ENCODE results near the gene UBE2H.
"Not testable (repeated sequence)": the region's sequence is repeated elsewhere in the genome, so short reads cannot be mapped to it uniquely, and the experiment has no call there.

UBE2H gene

GRCh38 chr7:129841465-129841864 is 111.3 kb downstream of the UBE2H start:
- DNase-seq: no peak

DNA sequence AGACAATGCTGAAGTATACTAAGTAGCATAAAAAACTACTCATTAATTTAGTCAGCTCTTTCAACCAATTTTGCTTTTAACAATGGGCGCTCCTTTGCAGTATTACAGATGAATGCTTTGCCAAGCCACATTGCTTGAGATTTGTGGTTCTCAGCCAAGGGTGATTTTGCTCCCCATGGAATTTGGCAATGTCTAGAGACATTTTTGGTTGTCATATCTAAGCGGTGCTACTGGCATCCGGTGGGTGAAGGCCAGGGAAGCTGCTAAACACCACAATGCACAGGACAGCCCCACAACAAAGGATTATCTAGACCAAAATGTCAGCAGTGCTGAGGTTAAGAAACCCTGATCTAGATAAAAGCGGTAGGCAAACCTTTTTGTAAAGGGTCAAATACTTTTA is 112.0 kb downstream of the UBE2H start:
- DNase-seq: no peak

DNA sequence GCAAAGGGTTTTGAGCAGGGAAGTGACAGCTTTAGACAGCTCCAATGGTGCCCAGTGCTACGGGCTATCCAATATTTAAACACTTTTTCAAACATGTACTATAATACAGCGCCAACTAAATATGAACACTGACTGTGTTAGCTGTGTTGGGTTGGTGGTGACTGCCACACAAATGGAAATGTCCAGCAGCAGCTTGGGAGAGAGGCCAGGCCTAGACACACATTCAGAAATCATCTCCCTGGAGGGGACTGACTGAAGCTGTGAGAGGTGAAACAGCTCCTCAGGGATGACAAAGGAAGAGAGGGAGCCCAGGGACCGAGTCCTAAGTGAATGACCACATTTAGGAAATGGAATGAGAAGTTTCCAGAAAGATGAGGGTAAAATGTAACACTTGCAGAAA is 115.8 kb downstream of the UBE2H start:
- no peak for DNase-seq

GRCh38 chr7:129835569-129835968 is 117.2 kb downstream of the UBE2H start:
- no peak for DNase-seq

- not testable (repeated sequence) for DNase-seq
Measured at GRCh38 chr7:129833353-129833752, 119.4 kb downstream of the UBE2H start.

GRCh38 chr7:129832701-129833227 is 120.0 kb downstream of the UBE2H start:
- DNase-seq: no peak

- no peak for DNase-seq
Measured at GRCh38 chr7:129832282-129832681, 120.5 kb downstream of the UBE2H start.

DNA sequence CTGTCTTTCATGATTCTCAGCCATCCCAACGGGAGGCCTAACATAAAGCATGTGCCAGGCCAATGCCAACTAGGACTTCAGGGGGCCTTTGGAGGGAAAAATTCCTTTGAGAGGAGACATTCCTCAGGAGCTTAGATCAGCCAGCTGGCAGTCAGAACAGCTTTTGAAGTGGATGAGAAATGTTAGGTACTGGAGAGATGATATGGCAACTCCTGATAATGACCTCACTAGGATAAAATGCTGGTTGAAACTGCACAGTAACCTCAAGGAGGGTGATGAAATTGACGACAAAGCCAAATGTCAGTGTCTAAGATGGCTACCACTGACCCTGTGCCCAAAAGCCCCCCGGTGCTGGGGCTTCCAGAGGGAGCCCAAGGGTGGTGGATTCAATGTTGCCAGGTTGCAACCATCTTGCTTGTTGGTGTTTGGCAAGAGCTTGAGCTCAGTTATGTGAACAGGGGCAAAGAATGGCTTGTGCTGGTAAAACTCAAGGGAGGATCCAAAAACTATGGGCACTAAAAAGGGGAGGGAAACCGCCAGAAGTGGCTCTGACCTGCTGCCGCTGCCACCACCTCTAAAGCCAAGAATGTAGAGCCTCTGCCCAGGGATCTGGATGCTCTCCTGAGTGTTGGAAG is 121.2 kb downstream of the UBE2H start:
- no peak for DNase-seq

DNA sequence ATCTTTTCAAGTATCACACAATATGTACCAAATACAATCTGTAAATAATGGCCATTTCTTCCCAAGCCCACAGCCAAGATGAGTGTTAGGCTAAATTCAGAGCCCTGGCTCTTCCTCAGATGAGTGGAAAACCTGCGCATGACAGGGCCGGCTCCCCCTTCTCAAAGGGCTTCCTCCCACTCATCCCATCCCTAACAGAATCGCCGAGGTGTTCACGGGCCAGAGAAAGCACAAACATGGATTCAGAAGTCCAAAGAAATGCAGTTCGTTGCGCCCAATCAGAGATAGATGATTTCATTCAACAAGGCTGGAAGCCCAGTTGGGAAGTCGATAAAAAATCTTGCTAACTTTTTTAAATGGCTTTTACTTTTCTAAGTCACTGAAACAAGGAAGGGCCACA is 121.8 kb downstream of the UBE2H start:
- no peak for DNase-seq

- peak; percentile 78 for DNase-seq
Measured at GRCh38 chr7:129829737-129830631, 122.8 kb downstream of the UBE2H start.

DNA sequence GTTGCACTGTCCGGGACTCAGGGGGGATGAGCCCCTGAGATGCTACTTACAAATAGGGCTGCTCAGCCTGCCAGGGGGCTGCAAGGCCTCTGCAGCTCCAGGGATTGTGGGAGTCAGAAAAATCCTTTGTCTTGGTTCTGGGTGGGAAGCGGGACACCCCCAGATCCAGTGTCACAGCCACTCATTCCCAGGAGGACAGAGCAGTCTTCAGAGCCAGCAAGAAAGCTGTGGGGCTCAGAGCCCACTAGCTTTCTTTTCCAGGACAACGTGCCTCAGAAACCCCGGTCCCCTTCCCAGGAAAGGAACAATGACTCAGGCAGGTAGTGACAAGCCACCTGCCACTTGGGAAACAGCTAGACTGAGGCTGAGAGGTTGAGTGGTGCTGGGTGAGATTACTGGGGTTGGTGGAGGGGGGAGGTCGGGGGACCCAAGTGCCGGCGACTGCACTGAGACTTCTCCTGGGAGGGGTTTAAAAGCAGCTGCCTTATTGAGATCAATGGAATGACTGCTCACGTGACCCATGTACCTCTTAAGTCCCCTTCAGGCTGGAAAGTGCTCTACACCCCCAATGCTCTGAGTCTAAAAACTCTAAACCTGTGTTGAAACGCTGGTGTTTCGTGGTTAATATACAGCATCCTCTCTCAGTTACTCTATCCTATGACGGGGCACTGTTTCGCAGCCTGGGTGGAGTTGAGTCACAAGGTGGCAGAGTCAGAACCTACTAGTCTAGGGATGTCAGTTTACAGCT is 123.6 kb downstream of the UBE2H start:
- DNase-seq: peak; percentile 71

DNA sequence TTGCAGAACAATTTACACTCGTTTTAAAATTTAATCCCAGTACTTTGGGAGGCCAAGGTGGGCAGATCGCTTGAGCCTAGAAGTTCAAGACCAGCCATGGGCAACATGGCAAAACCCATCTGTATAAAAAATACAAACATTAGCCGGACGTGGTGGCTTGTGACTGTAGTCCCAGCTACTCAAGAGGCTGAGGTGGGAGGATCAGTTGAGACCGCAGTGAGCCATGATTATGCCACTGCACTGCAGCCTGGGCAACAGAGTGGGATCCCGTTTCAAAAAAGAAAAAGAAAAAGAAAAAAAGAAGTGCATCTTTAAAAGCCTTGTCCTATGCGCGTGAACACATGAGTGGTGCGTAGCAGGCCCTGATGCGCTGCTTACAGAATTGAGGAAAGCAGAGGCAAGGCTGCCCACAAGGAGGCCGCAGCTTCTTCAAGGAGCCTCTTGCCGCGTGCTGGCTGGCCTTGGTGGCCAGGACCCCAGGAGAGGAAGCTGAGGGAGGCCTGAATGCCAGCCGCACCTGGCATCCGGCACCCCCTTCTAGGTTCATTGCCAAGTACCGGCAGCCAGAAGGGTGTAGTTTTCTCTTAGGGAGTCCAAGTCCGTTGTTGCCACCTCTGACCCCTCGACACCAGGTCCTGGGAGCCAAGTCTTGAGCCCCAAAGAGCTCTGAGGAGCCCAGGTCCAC is 124.5 kb downstream of the UBE2H start:
- no peak for DNase-seq

DNA sequence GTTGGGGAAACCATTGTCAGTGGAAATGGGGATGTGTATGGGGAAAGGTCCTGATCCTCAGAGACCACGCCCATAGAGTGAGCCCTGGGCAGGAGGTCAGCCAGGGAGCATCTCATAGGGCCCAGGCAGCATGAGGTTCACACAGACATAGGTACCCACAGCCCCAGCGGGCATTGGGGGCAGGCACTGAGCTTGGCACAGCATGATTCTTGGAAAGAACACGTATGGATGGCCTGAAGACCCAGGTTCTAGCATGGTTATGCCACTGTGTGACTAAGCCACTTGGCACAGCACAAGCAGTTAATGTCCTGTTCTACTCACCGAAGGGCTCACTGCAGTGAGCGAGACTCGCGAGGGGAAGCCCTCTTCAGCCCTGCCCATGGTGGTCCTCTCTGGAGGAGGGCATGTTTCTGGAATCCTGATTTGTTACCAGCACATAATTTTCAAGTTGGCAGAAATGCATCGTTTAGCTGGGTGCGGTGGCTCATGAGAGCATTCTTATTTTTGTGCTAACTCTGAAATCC is 125.2 kb downstream of the UBE2H start:
- DNase-seq: no peak

DNA sequence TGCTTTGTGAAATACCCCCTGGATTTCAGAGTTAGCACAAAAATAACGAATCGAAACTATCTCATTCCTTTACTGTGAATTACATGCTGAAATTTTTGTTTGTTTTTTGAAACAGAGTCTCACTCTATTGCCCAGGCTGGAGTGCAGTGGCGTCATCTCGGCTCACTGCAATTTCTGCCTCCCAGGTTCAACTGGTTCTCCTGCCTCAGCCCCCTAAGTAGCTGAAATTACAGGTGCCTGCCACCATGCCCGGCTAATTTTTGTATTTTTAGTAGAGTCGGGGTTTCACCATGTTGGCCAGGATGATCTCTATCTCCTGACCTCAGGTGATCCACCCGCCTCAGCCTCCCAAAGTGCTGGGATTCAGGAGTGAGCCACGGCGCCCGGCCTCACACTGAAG is 125.9 kb downstream of the UBE2H start:
- not testable (repeated sequence) for DNase-seq

- DNase-seq: peak; percentile 92
Measured at GRCh38 chr7:129825209-129825970, 127.4 kb downstream of the UBE2H start.

- peak; percentile 95 for DNase-seq
Measured at GRCh38 chr7:129824291-129825208, 128.2 kb downstream of the UBE2H start.

DNA sequence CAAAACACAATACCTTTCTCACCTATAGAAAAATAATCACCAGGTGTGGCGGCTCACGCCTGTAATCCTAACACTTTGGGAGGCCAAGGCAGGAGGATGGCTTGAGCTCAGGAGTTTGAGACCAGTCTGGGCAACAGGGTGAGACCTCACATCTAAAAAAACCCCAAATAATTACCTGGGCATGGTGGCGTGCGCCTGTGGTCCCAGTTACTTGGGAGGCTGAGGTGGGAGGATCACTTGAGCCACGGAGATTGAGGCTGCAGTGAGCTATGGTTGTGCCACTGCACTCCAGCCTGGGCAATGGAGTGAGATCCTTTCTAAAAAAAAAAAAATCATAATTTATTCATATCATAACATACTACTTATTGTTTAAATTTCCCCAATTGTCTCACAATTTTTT is 129.6 kb downstream of the UBE2H start:
- not testable (repeated sequence) for DNase-seq

- no peak for DNase-seq
Measured at GRCh38 chr7:129821476-129821875, 131.3 kb downstream of the UBE2H start.

- DNase-seq: no peak
Measured at GRCh38 chr7:129816742-129817141, 136.0 kb downstream of the UBE2H start.

DNA sequence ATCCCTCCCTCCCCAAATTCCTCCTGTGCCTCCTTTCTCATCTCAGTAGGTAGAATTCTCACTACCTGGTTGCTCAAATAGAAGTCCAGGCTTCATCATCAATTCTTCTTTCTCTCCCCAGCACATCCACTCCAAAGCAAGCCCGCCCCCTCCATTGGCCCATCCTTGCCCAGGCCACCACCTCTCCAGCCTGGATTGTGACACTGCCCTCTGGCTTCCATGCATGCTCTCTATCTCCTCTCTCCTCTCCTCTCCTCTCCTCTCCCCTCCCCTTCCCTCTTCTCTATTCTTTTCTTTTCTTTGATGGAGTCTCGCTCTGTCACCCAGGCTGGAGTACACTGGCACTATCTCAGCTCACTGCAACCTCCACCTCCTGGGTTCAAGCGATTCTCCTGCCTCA is 144.9 kb downstream of the UBE2H start:
- no peak for DNase-seq
